Thyroid gland (tissue), 4 donors: Measurements from ENCODE around the gene C11orf58. TPM values are rescaled to one million over a fixed set of nuclear protein-coding genes. Genes with fewer than 3 reads are reported as not detected.

ENCODE experiments used
- DNase-seq, 2 donors: peaks; one replicate each; pipeline ENCODE4 v3.0.0-alpha.2; 2019
- H3K27ac ChIP-seq, 3 donors: fragments of 200-600 bp; sonication (generic); 1 replicate in 2 of 3; 2 replicates in 1 of 3; pipeline ENCODE4 v1.5.1; 2016 to 2019; ENCODE audit warnings: mild to moderate bottlenecking in 1 of 3, moderate library complexity in 1 of 3
- H3K27me3 ChIP-seq: fragments of 200-600 bp; sonication (generic); one replicate; pipeline ENCODE4 v1.5.1; 2019
- H3K36me3 ChIP-seq, 2 donors: fragments of 200-600 bp; sonication (generic); one replicate each; pipeline ENCODE4 v1.5.1; 2016 to 2019
- H3K4me1 ChIP-seq, 2 donors: fragments of 200-600 bp; sonication (generic); one replicate each; pipeline ENCODE4 v1.5.1; 2017 to 2019
- H3K4me3 ChIP-seq, 3 donors: fragments of 200-600 bp; sonication (generic); replicated peaks in 1 of 3; 1 replicate in 2 of 3; 2 replicates in 1 of 3; pipeline ENCODE4 v1.5.1; 2016; ENCODE audit warnings: mild to moderate bottlenecking in 1 of 3
- H3K9me3 ChIP-seq: fragments of 200-600 bp; sonication (generic); one replicate; pipeline ENCODE4 v1.5.1; 2017
- POLR2A ChIP-seq, 2 donors: fragments of 450-650 bp; IDR thresholded peaks; one replicate each; pipeline ENCODE4 v1.6.1; 2017; ENCODE audit warnings: antibody characterized with exemption in 2 of 2, mild to moderate bottlenecking in 2 of 2, moderate library complexity in 1 of 2
- WGBS, 2 donors: methylation state at CpG; one replicate each; pipeline ENCODE4 v1.1.5; 2017; 5-methylcytosine and 5-hydroxymethylcytosine counted together
- intact Hi-C: fragments of 100-400 bp; cut with DNase I; formaldehyde crosslinking; loops from one replicate; pipeline ENCODE4 v1.15.1; 2023
- total RNA-seq, 4 donors: library from RNA; depleted of rRNA; stranded (reverse); fragments of >200 nt; gene quantifications; one replicate each; pipeline ENCODE4 v1.2.3, GENCODE V29; 2016
- TF ChIP-seq, protein P1 (sequence below), 6 experiments: fragments of 200-600 bp in 3 of 6; fragments of 450-650 bp in 3 of 6; sonication (generic) in 3 of 6; IDR thresholded peaks; one replicate each; pipeline ENCODE4 v1.5.1; 2016 to 2019; ENCODE audit warnings: antibody characterized with exemption in 6 of 6, mild to moderate bottlenecking in 2 of 6, inconsistent platforms in 1 of 6, moderate library complexity in 1 of 6

C11orf58 gene
- total RNA-seq, 4 donors from 2014 or later: 190 to 280 (median 195) TPM

DNA sequence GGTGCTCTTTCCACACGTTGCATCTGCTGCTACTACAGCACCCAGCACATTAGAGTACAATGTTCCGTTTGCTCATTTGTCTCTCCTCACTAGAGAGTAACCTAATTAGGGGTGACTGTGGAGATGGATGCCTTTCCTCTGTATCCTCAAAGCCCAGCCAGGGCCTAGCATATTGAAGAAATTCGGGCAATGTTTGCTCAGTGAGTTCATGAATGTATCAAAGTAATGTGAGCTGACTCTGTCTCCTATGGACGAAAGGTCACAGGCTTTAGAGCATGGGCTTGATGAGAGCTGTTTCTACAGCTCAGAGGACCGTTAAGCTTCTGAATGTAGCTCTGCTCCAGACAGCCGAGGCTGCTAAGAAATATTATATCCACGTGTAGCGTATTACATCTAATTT, 67.5 kb downstream of the C11orf58 start:
- no peak for TF ChIP-seq POLR2A (IDR thresholded peaks at IDR 0.05)
- TF ChIP-seq, protein P1, sequence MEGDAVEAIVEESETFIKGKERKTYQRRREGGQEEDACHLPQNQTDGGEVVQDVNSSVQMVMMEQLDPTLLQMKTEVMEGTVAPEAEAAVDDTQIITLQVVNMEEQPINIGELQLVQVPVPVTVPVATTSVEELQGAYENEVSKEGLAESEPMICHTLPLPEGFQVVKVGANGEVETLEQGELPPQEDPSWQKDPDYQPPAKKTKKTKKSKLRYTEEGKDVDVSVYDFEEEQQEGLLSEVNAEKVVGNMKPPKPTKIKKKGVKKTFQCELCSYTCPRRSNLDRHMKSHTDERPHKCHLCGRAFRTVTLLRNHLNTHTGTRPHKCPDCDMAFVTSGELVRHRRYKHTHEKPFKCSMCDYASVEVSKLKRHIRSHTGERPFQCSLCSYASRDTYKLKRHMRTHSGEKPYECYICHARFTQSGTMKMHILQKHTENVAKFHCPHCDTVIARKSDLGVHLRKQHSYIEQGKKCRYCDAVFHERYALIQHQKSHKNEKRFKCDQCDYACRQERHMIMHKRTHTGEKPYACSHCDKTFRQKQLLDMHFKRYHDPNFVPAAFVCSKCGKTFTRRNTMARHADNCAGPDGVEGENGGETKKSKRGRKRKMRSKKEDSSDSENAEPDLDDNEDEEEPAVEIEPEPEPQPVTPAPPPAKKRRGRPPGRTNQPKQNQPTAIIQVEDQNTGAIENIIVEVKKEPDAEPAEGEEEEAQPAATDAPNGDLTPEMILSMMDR (IDR thresholded peaks at IDR 0.05): no peak
- Histone ChIP-seq H3K4me1 (peaks cover 22 to 65% of the 10 kb centered on the region in 2 donors), H3K4me3 (no peak overlapping the region), H3K9me3 (no peaks in the 10 kb centered on the region), H3K36me3 (no peaks in the 10 kb centered on the region), H3K27ac (peak overlapping the region in 1 of 3 donors; percentile 51), H3K27me3 (no peaks in the 10 kb centered on the region)
- WGBS, 2 donors: 78 to 82% methylated on average over 8 of the region's 8 CpGs
- intact Hi-C loops: no loop called here
- no peak for DNase-seq

DNA sequence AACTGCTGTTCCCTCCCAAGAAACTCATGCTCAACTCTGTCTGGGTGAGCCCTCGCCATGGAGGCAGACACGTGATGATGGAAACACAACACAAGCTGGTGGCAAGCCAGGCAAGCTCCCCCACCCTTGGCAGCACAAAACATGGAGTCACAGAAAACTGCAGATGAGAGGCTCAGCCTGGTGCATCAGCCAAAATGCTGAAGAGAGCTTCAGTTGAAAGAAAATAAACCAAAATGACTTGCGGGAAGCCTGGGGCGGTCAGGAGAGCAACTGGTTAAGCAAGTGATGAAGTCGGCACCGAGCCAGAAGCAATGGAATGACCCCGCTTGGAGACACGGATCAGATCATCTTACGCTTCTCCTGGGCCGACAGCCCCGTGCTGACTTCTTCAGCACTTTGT, 68.3 kb downstream of the C11orf58 start:
- 26 to 34% methylated on average over 11 of the region's 11 CpGs for WGBS, 2 donors
- no peaks in the 10 kb centered on the region for H3K36me3 ChIP-seq
- DNase-seq: peak; percentile 81 to 85
- peaks cover 25 to 73% of the 10 kb centered on the region in 2 donors for H3K4me1 ChIP-seq
- intact Hi-C loops: no loop called here
- peak overlapping the region; percentile 5 to 51 (median 34) for H3K27ac ChIP-seq
- H3K4me3 ChIP-seq: no peak overlapping the region
- no peaks in the 10 kb centered on the region for H3K27me3 ChIP-seq
- H3K9me3 ChIP-seq: no peaks in the 10 kb centered on the region
- TF ChIP-seq POLR2A (IDR thresholded peaks at IDR 0.05): no peak
- TF ChIP-seq, protein P1 (IDR thresholded peaks at IDR 0.05): no peak

DNA sequence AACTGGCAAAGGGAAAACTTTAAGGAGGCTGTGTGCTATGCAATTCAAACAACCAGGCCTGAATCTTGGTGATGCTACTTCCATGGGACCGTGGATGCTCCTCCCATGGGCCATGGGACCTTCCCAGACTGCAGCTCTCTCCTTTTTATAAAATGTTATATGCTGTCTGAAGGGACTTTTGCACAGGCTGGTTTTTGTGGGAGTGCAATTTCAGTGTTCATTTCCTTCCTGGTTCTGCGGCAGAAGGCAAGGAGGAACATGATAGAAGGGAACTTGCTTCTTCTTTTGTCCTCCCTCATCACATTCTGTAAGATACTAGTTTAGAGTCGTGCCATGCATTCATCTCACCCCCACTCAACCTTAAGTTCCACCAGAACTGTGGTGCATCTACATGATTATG, 68.9 kb downstream of the C11orf58 start:
- DNase-seq: no peak
- Histone ChIP-seq H3K27ac (peak overlapping the region in 2 of 3 donors; percentile 34 to 51), H3K36me3 (no peaks in the 10 kb centered on the region), H3K9me3 (no peaks in the 10 kb centered on the region), H3K4me1 (peaks cover 30 to 78% of the 10 kb centered on the region in 2 donors), H3K27me3 (no peaks in the 10 kb centered on the region), H3K4me3 (no peak overlapping the region)
- WGBS, 2 donors: 60 to 71% methylated on average over 3 of the region's 3 CpGs
- TF ChIP-seq, protein P1 (IDR thresholded peaks at IDR 0.05): no peak
- no peak for TF ChIP-seq POLR2A (IDR thresholded peaks at IDR 0.05)
- intact Hi-C loops: no loop called here
